K562 (cell line): ENCODE data around the gene LMTK2.

Source experiments
- CEBPB ChIP-seq: fragments of 450-650 bp; IDR thresholded peaks from 2 replicates; pipeline ENCODE4 v1.6.1; 2016; ENCODE audit warnings: missing genetic modification characterization, missing compliant biosample characterization
- CTCF ChIP-seq, 3 experiments: IDR thresholded peaks in 2 of 3; conservative IDR thresholded peaks in 1 of 3; 2 replicates each; pipeline ENCODE4 v1.5.1; 2011 to 2012; ENCODE audit warnings: low read length in 3 of 3, mild to moderate bottlenecking in 3 of 3, control low read depth in 2 of 3, improper control_type of control experiment in 1 of 3, inconsistent platforms in 1 of 3, low read depth in 1 of 3, mixed read lengths in 1 of 3, moderate library complexity in 1 of 3; ENCODE audit not compliant: insufficient read depth in 2 of 3
- MYNN ChIP-seq, 2 experiments: sonication (generic); formaldehyde crosslinking in 1 of 2; IDR thresholded peaks; 2 replicates each; pipeline versions ENCODE4 v1.5.0 to v1.6.1; 2016 to 2020; ENCODE audit warnings: antibody characterized with exemption in 1 of 2, missing genetic modification reagents in 1 of 2
- NR2C1 ChIP-seq, 2 experiments: fragments of 450-650 bp; IDR thresholded peaks; 2 replicates each; pipeline ENCODE4 v1.6.1; 2017; ENCODE audit warnings: mild to moderate bottlenecking in 2 of 2, antibody characterized with exemption in 1 of 2, inconsistent platforms in 1 of 2, missing compliant biosample characterization in 1 of 2, missing genetic modification characterization in 1 of 2
- PBX2 ChIP-seq, 2 experiments: IDR thresholded peaks in 1 of 2; conservative IDR thresholded peaks in 1 of 2; 2 replicates each; pipeline ENCODE4 v1.6.1; 2016; ENCODE audit warnings: low read depth in 2 of 2, mild to moderate bottlenecking in 1 of 2, missing compliant biosample characterization in 1 of 2, missing genetic modification characterization in 1 of 2, moderate library complexity in 1 of 2
- TCF7 ChIP-seq: sonication (generic); IDR thresholded peaks from 2 replicates; pipeline ENCODE4 v1.6.1; 2016; ENCODE audit warnings: antibody characterized with exemption, borderline replicate concordance

GRCh38 chr7:98202367-98203195, 95.9 kb downstream of the LMTK2 start:
- TF ChIP-seq CTCF (IDR thresholded peaks at IDR 0.05 in 2 of 3, conservative IDR thresholded peaks at IDR 0.05 in 1 of 3; ENCODE audit: insufficient read depth in 2 of 3, low read depth in 1 of 3, low read length in 3 of 3) = no peak
- no peak for TF ChIP-seq MYNN (IDR thresholded peaks at IDR 0.05)
- TF ChIP-seq MYNN (CRISPR knock-in tag; IDR thresholded peaks at IDR 0.05) = no peak
- no peak for TF ChIP-seq CEBPB
- TF ChIP-seq TCF7 = no peak
- TF ChIP-seq NR2C1 (IDR thresholded peaks at IDR 0.05) = no peak
- no peak for TF ChIP-seq NR2C1 (tag; IDR thresholded peaks at IDR 0.05)
- TF ChIP-seq PBX2 (CRISPR knock-in tag; IDR thresholded peaks at IDR 0.05; ENCODE audit: low read depth) = no peak
- no peak for TF ChIP-seq PBX2 (tag; conservative IDR thresholded peaks at IDR 0.05; ENCODE audit: low read depth)
